ENCODE data around the gene LRP2.

DNA sequence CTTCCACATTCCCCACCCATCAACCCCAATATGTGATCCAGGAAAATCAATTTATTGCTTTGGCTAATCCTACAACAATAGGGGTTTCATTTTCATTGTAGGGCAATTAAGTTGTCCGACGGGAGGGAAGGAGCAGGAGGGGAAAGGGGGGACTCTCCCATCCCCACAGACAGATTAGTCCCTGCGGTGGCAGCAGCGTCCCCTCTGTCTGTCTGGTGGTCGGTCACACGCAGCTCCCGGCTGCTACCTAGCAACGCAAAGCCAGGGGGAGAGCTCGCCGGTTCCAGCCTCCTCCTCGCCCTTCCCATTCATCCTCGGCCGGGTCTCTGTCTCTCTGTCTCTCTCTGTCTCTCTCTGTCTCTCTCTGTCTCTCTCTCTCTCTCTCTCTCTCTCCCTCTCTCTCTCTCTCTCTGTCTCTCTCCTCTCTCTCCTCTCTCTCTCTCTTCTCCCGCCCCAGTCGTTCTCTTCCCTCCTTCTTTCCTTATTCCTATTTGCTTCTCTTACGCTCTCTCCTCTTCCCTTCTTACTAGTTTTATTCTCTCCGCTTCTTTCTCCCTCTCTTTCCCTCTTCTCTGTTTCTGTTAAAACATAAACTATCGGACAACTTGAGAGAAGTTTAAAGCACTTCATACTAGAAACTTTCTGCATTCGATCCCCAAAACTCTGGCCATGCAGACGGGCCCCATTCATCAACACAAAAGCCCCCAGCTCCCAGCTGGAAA, 1.2 kb downstream of the LRP2 start:
- TF ChIP-seq, protein P1, sequence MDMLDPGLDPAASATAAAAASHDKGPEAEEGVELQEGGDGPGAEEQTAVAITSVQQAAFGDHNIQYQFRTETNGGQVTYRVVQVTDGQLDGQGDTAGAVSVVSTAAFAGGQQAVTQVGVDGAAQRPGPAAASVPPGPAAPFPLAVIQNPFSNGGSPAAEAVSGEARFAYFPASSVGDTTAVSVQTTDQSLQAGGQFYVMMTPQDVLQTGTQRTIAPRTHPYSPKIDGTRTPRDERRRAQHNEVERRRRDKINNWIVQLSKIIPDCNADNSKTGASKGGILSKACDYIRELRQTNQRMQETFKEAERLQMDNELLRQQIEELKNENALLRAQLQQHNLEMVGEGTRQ (IDR thresholded peaks at IDR 0.05; ENCODE audit: low read depth, low read length): no peak
- TF ChIP-seq, protein P2, sequence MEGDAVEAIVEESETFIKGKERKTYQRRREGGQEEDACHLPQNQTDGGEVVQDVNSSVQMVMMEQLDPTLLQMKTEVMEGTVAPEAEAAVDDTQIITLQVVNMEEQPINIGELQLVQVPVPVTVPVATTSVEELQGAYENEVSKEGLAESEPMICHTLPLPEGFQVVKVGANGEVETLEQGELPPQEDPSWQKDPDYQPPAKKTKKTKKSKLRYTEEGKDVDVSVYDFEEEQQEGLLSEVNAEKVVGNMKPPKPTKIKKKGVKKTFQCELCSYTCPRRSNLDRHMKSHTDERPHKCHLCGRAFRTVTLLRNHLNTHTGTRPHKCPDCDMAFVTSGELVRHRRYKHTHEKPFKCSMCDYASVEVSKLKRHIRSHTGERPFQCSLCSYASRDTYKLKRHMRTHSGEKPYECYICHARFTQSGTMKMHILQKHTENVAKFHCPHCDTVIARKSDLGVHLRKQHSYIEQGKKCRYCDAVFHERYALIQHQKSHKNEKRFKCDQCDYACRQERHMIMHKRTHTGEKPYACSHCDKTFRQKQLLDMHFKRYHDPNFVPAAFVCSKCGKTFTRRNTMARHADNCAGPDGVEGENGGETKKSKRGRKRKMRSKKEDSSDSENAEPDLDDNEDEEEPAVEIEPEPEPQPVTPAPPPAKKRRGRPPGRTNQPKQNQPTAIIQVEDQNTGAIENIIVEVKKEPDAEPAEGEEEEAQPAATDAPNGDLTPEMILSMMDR (conservative IDR thresholded peaks at IDR 0.05; ENCODE audit: low read depth, low read length): no peak
- TF ChIP-seq RAD21 (IDR thresholded peaks at IDR 0.05; ENCODE audit: low read length) (no peak), POLR2A (IDR thresholded peaks at IDR 0.05; ENCODE audit: low read depth, low read length) (no peak), BHLHE40 (IDR thresholded peaks at IDR 0.05; ENCODE audit: low read depth, low read length) (no peak), MAFK (IDR thresholded peaks at IDR 0.05; ENCODE audit: low read depth, low read length) (no peak), SMC3 (IDR thresholded peaks at IDR 0.05; ENCODE audit: low read depth, low read length) (no peak), FOS (IDR thresholded peaks at IDR 0.05; ENCODE audit: low read depth, low read length) (no peak), CEBPB (IDR thresholded peaks at IDR 0.05; ENCODE audit: low read depth, low read length) (no peak), RCOR1 (IDR thresholded peaks at IDR 0.05; ENCODE audit: insufficient replicate concordance, low read length) (no peak)
- TF ChIP-seq, protein P3, sequence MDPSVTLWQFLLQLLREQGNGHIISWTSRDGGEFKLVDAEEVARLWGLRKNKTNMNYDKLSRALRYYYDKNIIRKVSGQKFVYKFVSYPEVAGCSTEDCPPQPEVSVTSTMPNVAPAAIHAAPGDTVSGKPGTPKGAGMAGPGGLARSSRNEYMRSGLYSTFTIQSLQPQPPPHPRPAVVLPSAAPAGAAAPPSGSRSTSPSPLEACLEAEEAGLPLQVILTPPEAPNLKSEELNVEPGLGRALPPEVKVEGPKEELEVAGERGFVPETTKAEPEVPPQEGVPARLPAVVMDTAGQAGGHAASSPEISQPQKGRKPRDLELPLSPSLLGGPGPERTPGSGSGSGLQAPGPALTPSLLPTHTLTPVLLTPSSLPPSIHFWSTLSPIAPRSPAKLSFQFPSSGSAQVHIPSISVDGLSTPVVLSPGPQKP (IDR thresholded peaks at IDR 0.05; ENCODE audit: borderline replicate concordance, low read depth, low read length): no peak
